Measurements from ENCODE around the gene C19orf25.

C19orf25 gene

GRCh38 chr19:1511318-1512317 lies 32.6 kb upstream of the C19orf25 start:
- TF ChIP-seq MAX (IDR thresholded peaks at IDR 0.05) (no peak), EP300 (IDR thresholded peaks at IDR 0.05; ENCODE audit: borderline replicate concordance) (no peak), CREB1 (IDR thresholded peaks at IDR 0.05; ENCODE audit: low read depth) (no peak), YY1 (IDR thresholded peaks at IDR 0.05; ENCODE audit: low read depth) (no peak), TCF12 (IDR thresholded peaks at IDR 0.05; ENCODE audit: low read depth) (no peak), FOXM1 (IDR thresholded peaks at IDR 0.05; ENCODE audit: borderline replicate concordance, low read depth) (no peak), REST (IDR thresholded peaks at IDR 0.05; ENCODE audit: low read depth) (no peak), USF1 (IDR thresholded peaks at IDR 0.05) (no peak), RAD21 (IDR thresholded peaks at IDR 0.05; ENCODE audit: low read depth) (no peak), EGR1 (IDR thresholded peaks at IDR 0.05) (no peak), TEAD4 (IDR thresholded peaks at IDR 0.05) (no peak), TAF1 (IDR thresholded peaks at IDR 0.05; ENCODE audit: low read depth) (no peak), CEBPB (IDR thresholded peaks at IDR 0.05) (no peak)

GRCh38 chr19:1510807-1511206 lies 31.8 kb upstream of the C19orf25 start:
- TF ChIP-seq YY1 (IDR thresholded peaks at IDR 0.05; ENCODE audit: low read depth) (no peak), NFIC (IDR thresholded peaks at IDR 0.05) (no peak), EGR1 (IDR thresholded peaks at IDR 0.05) (no peak), TEAD4 (IDR thresholded peaks at IDR 0.05) (no peak)

- TF ChIP-seq TCF12 (IDR thresholded peaks at IDR 0.05; ENCODE audit: low read depth) (no peak), REST (IDR thresholded peaks at IDR 0.05; ENCODE audit: low read depth) (no peak), EP300 (IDR thresholded peaks at IDR 0.05; ENCODE audit: borderline replicate concordance) (no peak), TEAD4 (IDR thresholded peaks at IDR 0.05) (peak; percentile 45; the same call in 1 of the 2 replicates), EGR1 (IDR thresholded peaks at IDR 0.05) (peak; percentile 37; the same call in 1 of the 2 replicates), RAD21 (IDR thresholded peaks at IDR 0.05; ENCODE audit: low read depth) (no peak), MAX (IDR thresholded peaks at IDR 0.05) (no peak), CEBPB (IDR thresholded peaks at IDR 0.05) (no peak), CREB1 (IDR thresholded peaks at IDR 0.05; ENCODE audit: low read depth) (no peak), TAF1 (IDR thresholded peaks at IDR 0.05; ENCODE audit: low read depth) (no peak), FOXM1 (IDR thresholded peaks at IDR 0.05; ENCODE audit: borderline replicate concordance, low read depth) (no peak), USF1 (IDR thresholded peaks at IDR 0.05) (no peak), ZBTB7A (IDR thresholded peaks at IDR 0.05; ENCODE audit: low read depth) (no peak), YY1 (IDR thresholded peaks at IDR 0.05; ENCODE audit: low read depth) (no peak)
Measured at GRCh38 chr19:1510442-1510806, 31.4 kb upstream of the C19orf25 start.

GRCh38 chr19:1509602-1510441 lies 30.8 kb upstream of the C19orf25 start:
- no peak for TF ChIP-seq EP300 (IDR thresholded peaks at IDR 0.05; ENCODE audit: borderline replicate concordance)
- no peak for TF ChIP-seq CREB1 (IDR thresholded peaks at IDR 0.05; ENCODE audit: low read depth)

- TF ChIP-seq ZBTB7A (IDR thresholded peaks at IDR 0.05; ENCODE audit: low read depth) = peak; percentile 49; the same call in 1 of the 2 replicates
- no peak for TF ChIP-seq RAD21 (IDR thresholded peaks at IDR 0.05; ENCODE audit: low read depth)
Measured at GRCh38 chr19:1508507-1508856, 29.5 kb upstream of the C19orf25 start.
